ENCODE measurements around the gene GFRA1.

The GFRA1 gene

GRCh38 chr10:116211682-116212081, 61.3 kb downstream of the GFRA1 start:
- Histone ChIP-seq H3K4me3 (ENCODE audit: low read length in 2 of 2) (no peak overlapping the region), H2BK12ac (ENCODE audit: low read length) (no peak overlapping the region), H3K4me2 (ENCODE audit: insufficient read depth, low read length, poor library complexity, severe bottlenecking) (no peak overlapping the region), H3K9me3 (replicated peaks in 1 of 2; ENCODE audit: control insufficient read depth in 2 of 2, insufficient read depth in 1 of 2, low read depth in 1 of 2, low read length in 2 of 2) (no peaks in the 10 kb centered on the region), H3K4ac (ENCODE audit: low read length) (no peak overlapping the region), H4K91ac (ENCODE audit: low read depth, low read length, poor library complexity) (no peak overlapping the region), H3K18ac (ENCODE audit: low read length) (no peak overlapping the region), H2AFZ (ENCODE audit: low read length) (no peak overlapping the region), H3K23ac (ENCODE audit: low read depth, low read length, poor library complexity) (no peak overlapping the region), H3K27ac (replicated peaks; ENCODE audit: low read length) (no peak overlapping the region), H2BK120ac (ENCODE audit: low read depth, low read length) (no peak overlapping the region), H3K27me3 (ENCODE audit: control insufficient read depth in 3 of 3, insufficient read depth in 3 of 3, low read depth in 1 of 3, low read length in 3 of 3) (no peaks in the 10 kb centered on the region), H2AK5ac (ENCODE audit: low read depth, low read length) (no peak overlapping the region), H2BK5ac (ENCODE audit: low read length) (no peak overlapping the region), H2BK15ac (ENCODE audit: low read length) (no peak overlapping the region), H3K79me1 (ENCODE audit: low read depth, low read length) (no peaks in the 10 kb centered on the region), H3K14ac (ENCODE audit: low read length) (no peak overlapping the region), H3K4me1 (ENCODE audit: control insufficient read depth in 2 of 2, insufficient read depth in 1 of 2, low read depth in 1 of 2, low read length in 2 of 2) (peaks cover 6 to 16% of the 10 kb centered on the region in 2 donors), H4K8ac (ENCODE audit: low read depth, low read length) (no peak overlapping the region), H3K9ac (ENCODE audit: low read depth, low read length, poor library complexity) (no peak overlapping the region), H3K36me3 (replicated peaks in 1 of 2; ENCODE audit: control insufficient read depth in 2 of 2, insufficient read depth in 2 of 2, low read length in 2 of 2) (no peaks in the 10 kb centered on the region)
- no peak for DNase-seq (ENCODE audit: low spot score)
- no CpG with 5 or more reads among the region's 1 CpG for WGBS, 2 donors (ENCODE audit: extremely low coverage in 2 of 2, insufficient read length in 2 of 2, insufficient replicate concordance in 1 of 2)

- H3K27me3 ChIP-seq (ENCODE audit: control insufficient read depth in 3 of 3, insufficient read depth in 3 of 3, low read depth in 1 of 3, low read length in 3 of 3) = no peaks in the 10 kb centered on the region
- no peak overlapping the region for H2AFZ ChIP-seq (ENCODE audit: low read length)
- no peak overlapping the region for H3K9ac ChIP-seq (ENCODE audit: low read depth, low read length, poor library complexity)
- H3K4me3 ChIP-seq (ENCODE audit: low read length in 2 of 2) = peak overlapping the region in 1 of 2 donors; percentile 42
- no peak overlapping the region for H3K23ac ChIP-seq (ENCODE audit: low read depth, low read length, poor library complexity)
- H2AK5ac ChIP-seq (ENCODE audit: low read depth, low read length) = no peak overlapping the region
- no peak overlapping the region for H2BK15ac ChIP-seq (ENCODE audit: low read length)
- H3K18ac ChIP-seq (ENCODE audit: low read length) = peak overlapping the region; percentile 41
- H3K14ac ChIP-seq (ENCODE audit: low read length) = no peak overlapping the region
- H4K8ac ChIP-seq (ENCODE audit: low read depth, low read length) = no peak overlapping the region
- WGBS, 2 donors (ENCODE audit: extremely low coverage in 2 of 2, insufficient read length in 2 of 2, insufficient replicate concordance in 1 of 2) = no CpG with 5 or more reads among the region's 7 CpGs
- H3K36me3 ChIP-seq (replicated peaks in 1 of 2; ENCODE audit: control insufficient read depth in 2 of 2, insufficient read depth in 2 of 2, low read length in 2 of 2) = no peaks in the 10 kb centered on the region
- H3K27ac ChIP-seq (replicated peaks; ENCODE audit: low read length) = no peak overlapping the region
- no peak overlapping the region for H2BK120ac ChIP-seq (ENCODE audit: low read depth, low read length)
- H2BK5ac ChIP-seq (ENCODE audit: low read length) = no peak overlapping the region
- H3K4ac ChIP-seq (ENCODE audit: low read length) = no peak overlapping the region
- H3K79me1 ChIP-seq (ENCODE audit: low read depth, low read length) = no peaks in the 10 kb centered on the region
- peaks cover 5 to 15% of the 10 kb centered on the region in 2 donors for H3K4me1 ChIP-seq (ENCODE audit: control insufficient read depth in 2 of 2, insufficient read depth in 1 of 2, low read depth in 1 of 2, low read length in 2 of 2)
- no peak overlapping the region for H3K4me2 ChIP-seq (ENCODE audit: insufficient read depth, low read length, poor library complexity, severe bottlenecking)
- H2BK12ac ChIP-seq (ENCODE audit: low read length) = no peak overlapping the region
- H4K91ac ChIP-seq (ENCODE audit: low read depth, low read length, poor library complexity) = no peak overlapping the region
- no peaks in the 10 kb centered on the region for H3K9me3 ChIP-seq (replicated peaks in 1 of 2; ENCODE audit: control insufficient read depth in 2 of 2, insufficient read depth in 1 of 2, low read depth in 1 of 2, low read length in 2 of 2)
- DNase-seq (ENCODE audit: low spot score) = no peak
Measured at GRCh38 chr10:116210588-116211346, 62.2 kb downstream of the GFRA1 start.

- H2BK120ac ChIP-seq (ENCODE audit: low read depth, low read length) = no peak overlapping the region
- no CpG with 5 or more reads among the region's 10 CpGs for WGBS, 2 donors (ENCODE audit: extremely low coverage in 2 of 2, insufficient read length in 2 of 2, insufficient replicate concordance in 1 of 2)
Measured at GRCh38 chr10:116209781-116210180, 63.2 kb downstream of the GFRA1 start.

GRCh38 chr10:116208956-116209567, 63.9 kb downstream of the GFRA1 start:
- Histone ChIP-seq H2AFZ (ENCODE audit: low read length) (no peak overlapping the region), H3K9me3 (replicated peaks in 1 of 2; ENCODE audit: control insufficient read depth in 2 of 2, insufficient read depth in 1 of 2, low read depth in 1 of 2, low read length in 2 of 2) (no peaks in the 10 kb centered on the region), H2BK15ac (ENCODE audit: low read length) (no peak overlapping the region), H2BK12ac (ENCODE audit: low read length) (no peak overlapping the region), H2AK5ac (ENCODE audit: low read depth, low read length) (no peak overlapping the region), H3K23ac (ENCODE audit: low read depth, low read length, poor library complexity) (no peak overlapping the region), H3K4ac (ENCODE audit: low read length) (no peak overlapping the region), H3K4me2 (ENCODE audit: insufficient read depth, low read length, poor library complexity, severe bottlenecking) (no peak overlapping the region), H4K91ac (ENCODE audit: low read depth, low read length, poor library complexity) (no peak overlapping the region), H3K14ac (ENCODE audit: low read length) (no peak overlapping the region), H3K79me1 (ENCODE audit: low read depth, low read length) (no peaks in the 10 kb centered on the region), H2BK120ac (ENCODE audit: low read depth, low read length) (no peak overlapping the region), H3K9ac (ENCODE audit: low read depth, low read length, poor library complexity) (no peak overlapping the region), H3K27ac (replicated peaks; ENCODE audit: low read length) (no peak overlapping the region), H2BK5ac (ENCODE audit: low read length) (no peak overlapping the region), H3K4me3 (ENCODE audit: low read length in 2 of 2) (no peak overlapping the region), H4K8ac (ENCODE audit: low read depth, low read length) (no peak overlapping the region), H3K18ac (ENCODE audit: low read length) (peak overlapping the region; percentile 78), H3K36me3 (replicated peaks in 1 of 2; ENCODE audit: control insufficient read depth in 2 of 2, insufficient read depth in 2 of 2, low read length in 2 of 2) (no peaks in the 10 kb centered on the region), H3K27me3 (ENCODE audit: control insufficient read depth in 3 of 3, insufficient read depth in 3 of 3, low read depth in 1 of 3, low read length in 3 of 3) (no peaks in the 10 kb centered on the region), H3K4me1 (ENCODE audit: control insufficient read depth in 2 of 2, insufficient read depth in 1 of 2, low read depth in 1 of 2, low read length in 2 of 2) (peaks cover 4 to 14% of the 10 kb centered on the region in 2 donors)
- DNase-seq (ENCODE audit: low spot score) = no peak
- WGBS, 2 donors (ENCODE audit: extremely low coverage in 2 of 2, insufficient read length in 2 of 2, insufficient replicate concordance in 1 of 2) = no CpG with 5 or more reads among the region's 6 CpGs

More at GRCh38 chr10:116209781-116210180, 63.2 kb downstream of the GFRA1 start:
- Histone ChIP-seq H3K23ac (ENCODE audit: low read depth, low read length, poor library complexity) (no peak overlapping the region), H4K91ac (ENCODE audit: low read depth, low read length, poor library complexity) (no peak overlapping the region), H2AFZ (ENCODE audit: low read length) (no peak overlapping the region), H3K79me1 (ENCODE audit: low read depth, low read length) (no peaks in the 10 kb centered on the region), H3K27ac (replicated peaks; ENCODE audit: low read length) (no peak overlapping the region), H3K27me3 (ENCODE audit: control insufficient read depth in 3 of 3, insufficient read depth in 3 of 3, low read depth in 1 of 3, low read length in 3 of 3) (no peaks in the 10 kb centered on the region), H3K4me3 (ENCODE audit: low read length in 2 of 2) (no peak overlapping the region), H3K18ac (ENCODE audit: low read length) (no peak overlapping the region), H3K36me3 (replicated peaks in 1 of 2; ENCODE audit: control insufficient read depth in 2 of 2, insufficient read depth in 2 of 2, low read length in 2 of 2) (no peaks in the 10 kb centered on the region), H2AK5ac (ENCODE audit: low read depth, low read length) (no peak overlapping the region), H3K9ac (ENCODE audit: low read depth, low read length, poor library complexity) (no peak overlapping the region), H3K9me3 (replicated peaks in 1 of 2; ENCODE audit: control insufficient read depth in 2 of 2, insufficient read depth in 1 of 2, low read depth in 1 of 2, low read length in 2 of 2) (no peaks in the 10 kb centered on the region), H3K4me1 (ENCODE audit: control insufficient read depth in 2 of 2, insufficient read depth in 1 of 2, low read depth in 1 of 2, low read length in 2 of 2) (peaks cover 4 to 14% of the 10 kb centered on the region in 2 donors), H3K4me2 (ENCODE audit: insufficient read depth, low read length, poor library complexity, severe bottlenecking) (no peak overlapping the region), H2BK12ac (ENCODE audit: low read length) (no peak overlapping the region), H2BK5ac (ENCODE audit: low read length) (no peak overlapping the region), H3K4ac (ENCODE audit: low read length) (no peak overlapping the region), H3K14ac (ENCODE audit: low read length) (no peak overlapping the region), H4K8ac (ENCODE audit: low read depth, low read length) (no peak overlapping the region), H2BK15ac (ENCODE audit: low read length) (no peak overlapping the region)
- no peak for DNase-seq (ENCODE audit: low spot score)
